ENCODE measurements around the gene RGS7.

GRCh38 chr1:241097479-241097878 lies 259.5 kb downstream of the RGS7 start:
- TF ChIP-seq CTCF (IDR thresholded peaks at IDR 0.05), result no peak
- TF ChIP-seq POLR2A (IDR thresholded peaks at IDR 0.05), result no peak

All from body of pancreas (tissue), 4 donors.